ENCODE data around the gene HAND2.

HAND2 gene

DNA sequence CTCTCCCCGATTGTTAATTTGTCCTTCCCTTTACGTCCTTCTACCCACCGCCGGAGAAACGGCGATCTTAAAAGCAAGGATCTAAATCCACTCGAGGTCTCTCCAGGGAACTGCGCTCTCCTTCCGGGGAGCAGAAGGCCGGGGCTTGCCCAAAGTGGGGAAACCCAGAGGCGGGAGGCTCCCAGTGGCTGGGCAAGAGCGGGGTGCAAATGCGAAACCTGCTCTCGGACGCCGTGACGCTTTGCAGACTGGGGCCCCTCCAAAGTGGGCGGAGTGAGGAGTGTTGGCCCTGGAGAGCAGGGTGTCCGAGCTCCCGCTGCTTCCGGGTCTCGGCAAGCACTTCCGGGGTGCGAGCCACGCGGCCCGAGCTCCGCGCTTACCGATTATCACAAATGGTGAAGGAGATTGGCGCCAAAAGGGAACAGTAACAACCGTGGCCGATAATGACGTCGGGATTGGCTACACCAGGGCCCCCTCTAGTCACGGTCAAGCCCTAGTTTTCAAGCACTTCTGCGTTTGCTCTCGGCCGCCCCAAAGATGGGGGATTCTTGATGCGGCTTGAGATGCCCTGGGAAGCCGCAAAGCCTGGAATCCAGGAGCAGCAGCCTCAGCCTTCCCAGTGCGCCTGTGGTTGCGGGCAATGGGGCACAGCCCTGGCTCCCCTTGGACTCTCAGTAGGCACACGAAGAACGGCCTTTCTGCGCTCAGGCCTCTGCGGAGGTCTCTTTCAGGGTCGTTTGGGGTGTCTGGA lies 29.0 kb downstream of the HAND2 start:
- peak in 1 of 2 donors; percentile 47 for DNase-seq

DNA sequence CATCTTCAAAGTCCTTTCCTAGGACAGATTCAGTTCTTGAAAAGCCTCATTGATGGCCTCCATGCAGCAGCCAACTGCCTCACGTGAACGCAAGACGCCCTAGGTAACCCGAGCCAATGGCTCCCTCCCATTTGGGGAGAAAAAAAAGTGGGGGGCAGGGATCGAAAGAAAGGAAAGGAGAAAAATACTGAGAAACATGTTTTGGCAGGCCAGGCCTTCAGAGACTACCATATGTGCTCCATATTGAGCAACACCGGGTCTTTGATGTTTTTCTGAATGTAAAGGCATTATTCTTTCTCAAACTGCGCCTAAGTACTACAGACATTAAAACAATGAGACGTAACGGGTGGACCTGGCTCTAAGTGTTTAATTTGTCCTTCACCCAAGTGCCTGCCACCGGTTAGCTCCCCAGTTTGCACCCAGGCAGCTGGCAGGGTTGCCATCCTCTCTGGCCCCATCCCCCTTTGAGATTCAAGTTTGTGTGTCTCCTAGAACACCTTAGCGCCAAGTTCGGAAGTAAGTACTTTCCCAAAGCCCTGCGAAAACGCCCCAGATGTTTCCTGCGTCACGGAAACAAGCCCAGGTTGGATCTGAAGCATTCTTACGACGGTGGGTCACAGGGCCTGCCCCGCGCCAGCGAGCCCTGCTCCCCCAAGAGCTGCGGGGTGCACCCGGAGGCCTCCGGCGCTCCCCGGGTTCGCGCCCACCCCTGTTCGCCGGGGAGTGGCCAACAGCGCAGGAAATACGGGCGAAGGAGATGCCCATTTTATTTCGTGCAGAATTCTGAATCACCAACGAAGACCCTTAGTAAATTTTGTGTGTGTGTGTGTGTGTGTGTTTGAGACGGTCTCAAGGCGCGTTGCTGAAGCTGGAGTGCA lies 30.1 kb downstream of the HAND2 start:
- no peak for DNase-seq

- no peak for DNase-seq
Measured at GRCh38 chr4:173498771-173499170, 31.3 kb downstream of the HAND2 start.

DNA sequence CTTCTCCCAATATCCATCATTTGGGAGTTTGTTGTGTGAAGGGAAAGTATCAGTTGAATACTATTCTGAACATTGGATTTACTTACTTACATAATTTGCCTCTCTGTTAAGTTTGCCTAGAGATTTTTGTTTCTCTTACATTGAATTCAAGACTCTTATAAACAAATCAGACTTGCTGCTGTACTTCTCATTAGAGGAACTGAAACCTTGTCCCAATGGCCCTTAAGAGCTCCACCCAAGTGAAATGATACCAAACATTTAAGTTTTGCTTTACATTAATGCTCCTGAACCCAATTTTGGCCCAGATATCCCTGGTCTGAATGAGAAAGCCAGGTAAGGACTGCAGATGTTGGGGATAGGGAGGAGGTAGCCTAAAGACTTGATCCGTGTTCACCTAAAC lies 32.0 kb downstream of the HAND2 start:
- DNase-seq, result no peak

DNA sequence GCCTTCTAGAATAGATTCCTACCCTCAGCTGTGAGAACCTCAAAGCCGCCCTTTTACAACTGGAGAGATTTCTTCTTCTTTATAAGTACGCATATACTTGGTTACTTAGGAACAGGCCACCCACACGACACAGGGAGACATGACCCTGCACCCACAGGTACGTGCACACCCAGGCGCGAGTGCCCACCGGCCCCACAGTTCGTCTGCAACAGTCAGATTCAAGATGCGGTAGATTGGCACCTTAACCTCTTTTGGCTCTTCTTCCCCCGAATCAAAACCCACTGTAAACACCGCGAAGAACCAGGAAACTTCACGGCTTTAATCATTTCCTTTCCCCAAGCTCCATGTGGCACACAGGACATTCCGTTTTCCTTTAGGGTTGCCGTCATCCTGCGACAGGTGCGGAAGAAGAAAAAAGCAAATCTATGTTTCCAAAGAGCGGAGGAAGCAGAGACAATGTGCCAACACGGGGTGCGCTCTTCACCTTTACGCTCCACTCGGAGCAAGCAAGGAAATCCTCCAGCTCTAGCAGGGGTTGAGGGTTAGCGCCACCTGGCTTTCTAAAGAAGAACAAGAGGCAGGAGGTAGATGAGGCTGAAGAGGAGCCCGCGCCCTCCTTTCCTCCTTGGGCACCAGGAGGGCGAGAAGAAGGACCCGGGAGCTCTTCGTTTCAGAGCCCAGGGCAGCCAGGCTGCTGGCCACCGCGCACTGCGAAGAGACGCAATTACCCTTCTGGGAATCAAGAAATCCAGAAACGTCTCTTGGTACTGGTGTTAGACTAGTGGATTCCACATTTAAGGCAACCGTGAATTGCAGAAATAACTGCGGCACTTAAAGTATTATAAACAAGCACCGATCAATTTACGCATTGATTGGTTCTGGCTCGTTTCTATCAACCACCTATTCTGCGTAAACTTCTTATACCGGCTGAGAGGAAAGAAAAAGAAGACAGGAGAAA lies 35.7 kb downstream of the HAND2 start:
- DNase-seq, result peak; percentile 64 to 74

- DNase-seq, result no peak
Measured at GRCh38 chr4:173493041-173493440, 37.0 kb downstream of the HAND2 start.

DNA sequence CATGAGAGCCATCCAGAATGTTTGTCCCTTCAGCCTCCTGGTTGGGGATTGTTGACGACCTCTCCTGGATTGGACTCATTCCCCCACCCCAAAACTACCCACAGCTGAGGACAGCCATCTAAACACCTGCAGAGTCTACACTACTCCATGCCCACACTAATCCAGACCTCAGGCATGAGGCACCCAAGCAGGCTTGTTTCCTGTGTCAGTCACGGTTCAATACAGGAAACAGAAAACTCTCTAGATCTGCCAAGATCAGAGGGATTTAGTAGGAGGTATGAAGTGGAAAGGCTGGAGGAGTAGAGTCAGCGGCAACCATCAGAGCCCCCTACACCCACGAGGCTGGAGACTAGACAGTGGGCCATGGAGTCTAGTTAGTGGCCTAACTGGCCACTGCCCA lies 37.7 kb downstream of the HAND2 start:
- no peak for DNase-seq

GRCh38 chr4:173490817-173491528 lies 39.1 kb downstream of the HAND2 start:
- DNase-seq, result no peak

- DNase-seq, result no peak
Measured at GRCh38 chr4:173490256-173490655, 39.8 kb downstream of the HAND2 start.

DNA sequence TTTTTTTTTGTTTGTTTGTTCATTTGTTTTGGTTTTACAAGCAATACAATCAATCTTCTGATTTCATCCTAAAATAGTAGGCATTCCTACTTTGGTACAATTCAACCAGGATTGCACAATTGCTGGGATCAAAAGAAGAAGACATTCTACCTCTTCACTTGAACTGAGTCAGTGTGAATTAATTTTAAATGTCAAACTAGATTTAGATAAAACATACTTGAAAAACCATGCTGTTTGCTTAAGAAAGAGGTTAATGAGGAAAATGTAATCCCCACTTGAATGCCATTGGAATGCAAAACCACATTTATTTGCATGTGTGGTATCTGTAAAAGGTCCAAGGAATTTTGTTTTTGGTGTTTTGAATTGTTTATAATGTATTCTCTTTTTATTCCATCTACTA lies 40.5 kb downstream of the HAND2 start:
- DNase-seq, result no peak

- DNase-seq, result no peak
Measured at GRCh38 chr4:173488656-173489055, 41.4 kb downstream of the HAND2 start.

GRCh38 chr4:173488074-173488473 lies 42.0 kb downstream of the HAND2 start:
- DNase-seq, result no peak

GRCh38 chr4:173486714-173487392 lies 43.2 kb downstream of the HAND2 start:
- DNase-seq, result no peak

DNA sequence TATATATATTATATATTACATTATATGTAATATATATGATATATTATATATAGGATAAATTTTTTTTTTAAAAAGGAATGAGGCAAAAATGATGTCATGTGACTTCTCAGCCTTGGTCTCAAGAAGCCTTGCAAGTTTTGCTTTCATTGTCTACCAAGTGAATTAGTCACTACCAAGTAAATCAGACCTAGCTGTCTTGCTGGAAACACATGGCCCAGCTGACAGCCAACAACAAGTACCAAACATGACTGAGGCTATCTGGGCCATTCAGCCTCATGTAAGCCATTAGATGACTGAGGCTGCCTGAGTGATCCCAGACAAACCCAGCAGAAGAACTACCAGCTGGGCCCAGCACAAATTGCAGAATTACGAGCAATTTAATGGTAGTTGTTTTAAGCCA lies 44.9 kb downstream of the HAND2 start:
- DNase-seq, result no peak

DNA sequence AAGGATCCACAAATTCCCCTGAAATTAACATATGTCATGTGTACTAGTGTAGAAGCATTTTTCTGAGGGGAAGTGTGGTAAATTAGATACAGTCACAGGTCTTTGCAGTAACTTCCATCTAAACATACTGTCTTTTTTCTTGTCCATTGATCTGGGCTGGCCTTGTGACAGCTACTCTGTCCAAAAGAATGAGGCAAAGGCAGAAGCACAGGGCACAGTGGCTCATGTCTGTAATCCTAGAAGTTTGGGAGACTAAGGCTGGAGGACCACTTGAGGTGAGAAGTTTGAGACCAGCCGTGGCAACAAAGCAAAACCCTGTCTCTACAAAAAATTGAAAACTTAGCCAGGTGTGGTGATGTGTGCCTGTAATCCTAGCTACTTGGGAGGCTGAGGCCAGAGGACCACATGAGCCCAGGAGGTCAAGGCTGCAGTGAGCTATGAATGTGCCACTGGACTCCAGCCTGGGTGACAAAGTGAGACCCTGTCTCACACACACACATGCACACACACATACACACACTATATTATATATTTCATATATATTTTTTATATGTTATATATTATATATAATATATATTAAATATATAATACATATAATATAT lies 47.6 kb downstream of the HAND2 start:
- DNase-seq, result no peak

GRCh38 chr4:173478913-173479283 lies 51.1 kb downstream of the HAND2 start:
- DNase-seq, result no peak

GRCh38 chr4:173478201-173478912 lies 51.7 kb downstream of the HAND2 start:
- DNase-seq, result no peak

DNA sequence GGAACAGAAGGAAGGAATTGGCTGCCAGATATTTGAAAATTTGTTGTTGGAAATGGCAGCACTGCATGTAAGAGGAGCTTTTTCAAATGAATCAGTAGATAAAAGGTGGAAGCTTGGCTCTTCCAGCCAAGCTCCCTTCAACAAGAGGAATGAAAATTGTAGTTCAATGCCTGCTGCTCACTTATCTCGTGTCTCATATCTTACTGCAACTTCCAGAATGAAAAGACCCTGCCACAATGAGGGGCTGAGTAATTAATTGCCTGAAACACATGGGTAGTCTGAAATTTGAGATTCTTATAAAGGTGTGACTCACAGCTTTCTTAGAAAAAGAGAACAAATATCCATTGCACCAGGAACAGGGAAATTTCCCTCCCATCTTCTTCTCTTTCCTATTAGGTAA lies 53.0 kb downstream of the HAND2 start:
- no peak for DNase-seq

Measured in CD4-positive, alpha-beta T cell treated with Interleukin-4 for 1 hour (primary cell).